Parathyroid adenoma (tissue), 2 donors: Measurements from ENCODE around the gene MGAT4A.
"Not testable (repeated sequence)": the region's sequence is repeated elsewhere in the genome, so short reads cannot be mapped to it uniquely, and the experiment has no call there.

Experiments used
- H2AFZ ChIP-seq: fragments of 300-600 bp; sonication (generic); one replicate; pipeline ENCODE4 v1.7.0; 2017; ENCODE audit warnings: antibody characterized with exemption, mild to moderate bottlenecking
- H3K27ac ChIP-seq: fragments of 300-600 bp; sonication (generic); one replicate; pipeline ENCODE4 v1.7.0; 2017
- H3K27me3 ChIP-seq: fragments of 300-600 bp; sonication (generic); one replicate; pipeline ENCODE4 v1.7.0; 2017; ENCODE audit warnings: low read length; ENCODE audit not compliant: control insufficient read depth, insufficient read depth
- H3K36me3 ChIP-seq: fragments of 300-600 bp; sonication (generic); one replicate; pipeline ENCODE4 v1.7.0; 2017; ENCODE audit warnings: low read length; ENCODE audit not compliant: control insufficient read depth, insufficient read depth
- H3K4me1 ChIP-seq: fragments of 300-600 bp; sonication (generic); one replicate; pipeline ENCODE4 v1.7.0; 2017; ENCODE audit warnings: control low read depth
- H3K4me2 ChIP-seq: fragments of 300-600 bp; sonication (generic); one replicate; pipeline ENCODE4 v1.7.0; 2017; ENCODE audit warnings: low read length
- H3K4me3 ChIP-seq: fragments of 300-600 bp; sonication (generic); one replicate; pipeline ENCODE4 v1.7.0; 2017; ENCODE audit warnings: low read depth, low read length
- H3K79me2 ChIP-seq: fragments of 300-600 bp; sonication (generic); one replicate; pipeline ENCODE4 v1.7.0; 2017; ENCODE audit warnings: control low read depth
- H3K9ac ChIP-seq: fragments of 300-600 bp; sonication (generic); one replicate; pipeline ENCODE4 v1.7.0; 2017; ENCODE audit warnings: mild to moderate bottlenecking
- H3K9me3 ChIP-seq: fragments of 300-600 bp; sonication (generic); one replicate; pipeline ENCODE4 v1.7.0; 2017; ENCODE audit warnings: low read length; ENCODE audit not compliant: control insufficient read depth
- TF ChIP-seq, protein P1 (sequence below): fragments of 300-600 bp; sonication (generic); IDR thresholded peaks from one replicate; pipeline ENCODE4 v1.7.0; 2017; ENCODE audit warnings: antibody characterized with exemption, mild to moderate bottlenecking
- donor health status: primary hyperparathyroidism.

Gene MGAT4A

DNA sequence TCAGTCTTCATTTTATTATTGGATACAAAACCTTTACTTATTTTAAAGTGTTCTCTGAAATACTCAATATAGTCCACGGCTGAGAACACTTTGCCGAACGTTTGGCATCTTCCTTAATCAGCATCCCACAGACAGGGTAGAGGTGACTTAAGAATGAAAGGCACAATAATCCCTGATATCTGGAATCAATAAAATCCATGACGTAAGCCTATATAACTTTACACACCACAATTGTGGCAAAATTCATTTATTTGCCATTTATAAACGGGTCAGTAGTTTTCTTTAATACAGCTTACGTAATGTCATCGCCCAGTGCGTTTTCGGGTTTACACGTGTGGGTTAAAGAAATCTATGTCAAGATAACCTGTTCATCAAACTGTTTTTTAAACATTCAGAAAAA, 1.3 kb downstream of the MGAT4A start:
- H3K27ac ChIP-seq, result peak overlapping the region; percentile 78
- peaks cover 29% of the 10 kb centered on the region for H3K4me1 ChIP-seq
- H3K4me2 ChIP-seq, result peak overlapping the region; percentile 83
- TF ChIP-seq, protein P1, sequence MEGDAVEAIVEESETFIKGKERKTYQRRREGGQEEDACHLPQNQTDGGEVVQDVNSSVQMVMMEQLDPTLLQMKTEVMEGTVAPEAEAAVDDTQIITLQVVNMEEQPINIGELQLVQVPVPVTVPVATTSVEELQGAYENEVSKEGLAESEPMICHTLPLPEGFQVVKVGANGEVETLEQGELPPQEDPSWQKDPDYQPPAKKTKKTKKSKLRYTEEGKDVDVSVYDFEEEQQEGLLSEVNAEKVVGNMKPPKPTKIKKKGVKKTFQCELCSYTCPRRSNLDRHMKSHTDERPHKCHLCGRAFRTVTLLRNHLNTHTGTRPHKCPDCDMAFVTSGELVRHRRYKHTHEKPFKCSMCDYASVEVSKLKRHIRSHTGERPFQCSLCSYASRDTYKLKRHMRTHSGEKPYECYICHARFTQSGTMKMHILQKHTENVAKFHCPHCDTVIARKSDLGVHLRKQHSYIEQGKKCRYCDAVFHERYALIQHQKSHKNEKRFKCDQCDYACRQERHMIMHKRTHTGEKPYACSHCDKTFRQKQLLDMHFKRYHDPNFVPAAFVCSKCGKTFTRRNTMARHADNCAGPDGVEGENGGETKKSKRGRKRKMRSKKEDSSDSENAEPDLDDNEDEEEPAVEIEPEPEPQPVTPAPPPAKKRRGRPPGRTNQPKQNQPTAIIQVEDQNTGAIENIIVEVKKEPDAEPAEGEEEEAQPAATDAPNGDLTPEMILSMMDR, result no peak
- no peaks in the 10 kb centered on the region for H3K27me3 ChIP-seq
- H2AFZ ChIP-seq, result no peak overlapping the region
- peaks cover 25% of the 10 kb centered on the region for H3K79me2 ChIP-seq
- no peaks in the 10 kb centered on the region for H3K9me3 ChIP-seq
- H3K9ac ChIP-seq, result no peak overlapping the region
- H3K36me3 ChIP-seq, result no peaks in the 10 kb centered on the region
- peak overlapping the region; percentile 66 for H3K4me3 ChIP-seq

DNA sequence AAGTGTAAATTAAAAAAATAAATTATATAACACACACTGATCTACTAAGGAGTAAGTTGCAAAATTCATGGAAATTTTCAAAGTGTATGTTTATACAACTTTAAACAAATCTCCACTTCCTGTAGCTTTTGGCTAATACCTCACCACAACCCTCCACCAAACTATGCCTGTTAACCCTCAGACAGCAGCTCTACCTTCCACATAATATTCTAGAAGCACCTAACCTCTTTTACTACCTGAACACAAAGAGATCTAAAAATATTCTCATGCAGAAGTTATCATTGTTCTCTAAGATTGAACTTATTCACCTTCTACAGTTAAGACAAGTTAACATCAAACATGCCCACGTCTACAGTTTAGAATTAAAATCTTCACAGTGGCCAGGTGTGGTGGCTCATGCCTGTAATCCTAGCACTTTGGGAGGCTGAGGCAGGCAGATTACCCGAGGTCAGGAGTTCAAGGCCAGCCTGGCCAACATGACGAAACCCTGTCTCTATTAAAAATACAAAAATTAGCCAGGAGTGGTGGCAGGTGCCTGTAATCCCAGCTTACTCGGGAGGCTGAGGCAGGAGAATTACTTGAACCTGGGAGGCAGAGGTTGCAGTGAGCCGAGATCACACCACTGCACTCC, 2.7 kb downstream of the MGAT4A start:
- H3K4me1 ChIP-seq, result peaks cover 29% of the 10 kb centered on the region
- H3K79me2 ChIP-seq, result peaks cover 31% of the 10 kb centered on the region
- not testable (repeated sequence) for H3K4me2 ChIP-seq, H3K4me3 ChIP-seq, H3K27me3 ChIP-seq, H2AFZ ChIP-seq, H3K9ac ChIP-seq, H3K36me3 ChIP-seq, H3K9me3 ChIP-seq
- peak overlapping the region; percentile 16 for H3K27ac ChIP-seq

DNA sequence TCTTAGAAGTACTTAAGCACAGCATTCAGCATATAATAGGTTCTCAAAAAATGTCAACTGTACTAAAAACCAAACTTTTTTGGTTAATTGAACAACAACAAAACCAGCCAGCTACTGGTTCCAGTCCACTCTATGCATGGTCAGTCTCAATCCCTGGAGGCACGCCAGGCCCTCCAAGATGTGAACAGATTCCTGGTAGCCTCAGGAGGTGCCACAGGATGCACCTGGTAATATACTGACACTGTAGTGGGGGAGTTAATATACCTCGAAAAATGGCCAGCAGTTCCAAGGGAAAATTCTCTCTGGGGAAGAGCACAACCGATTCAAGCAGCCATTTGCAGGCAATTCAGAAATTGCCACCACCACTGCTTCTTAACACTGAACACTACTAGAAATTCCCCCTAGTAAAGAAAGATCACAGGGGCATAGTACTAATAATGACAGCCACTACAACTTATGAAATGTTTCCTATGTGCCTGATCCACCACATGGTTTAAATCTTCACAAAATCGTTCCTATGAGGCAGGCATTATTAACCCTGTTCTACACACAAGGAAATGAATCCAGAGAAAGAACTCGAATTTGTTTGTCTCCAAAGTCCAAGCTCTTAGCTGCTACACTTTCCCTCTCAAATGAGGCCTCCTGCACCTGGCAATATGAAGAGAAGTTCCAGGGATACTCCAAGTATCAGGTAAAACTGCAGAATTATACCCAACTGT, 3.4 kb downstream of the MGAT4A start:
- peak overlapping the region; percentile 17 for H3K27ac ChIP-seq
- no peaks in the 10 kb centered on the region for H3K36me3 ChIP-seq
- H3K9ac ChIP-seq, result no peak overlapping the region
- TF ChIP-seq, protein P1, result no peak
- H3K79me2 ChIP-seq, result peaks cover 37% of the 10 kb centered on the region
- H3K27me3 ChIP-seq, result no peaks in the 10 kb centered on the region
- H3K9me3 ChIP-seq, result no peaks in the 10 kb centered on the region
- no peak overlapping the region for H3K4me2 ChIP-seq
- H3K4me1 ChIP-seq, result peaks cover 29% of the 10 kb centered on the region
- no peak overlapping the region for H3K4me3 ChIP-seq
- H2AFZ ChIP-seq, result no peak overlapping the region

- H3K27me3 ChIP-seq, result no peaks in the 10 kb centered on the region
- H3K4me2 ChIP-seq, result no peak overlapping the region
- no peaks in the 10 kb centered on the region for H3K9me3 ChIP-seq
- TF ChIP-seq, protein P1, result no peak
- H3K27ac ChIP-seq, result peak overlapping the region; percentile 30
- peaks cover 36% of the 10 kb centered on the region for H3K79me2 ChIP-seq
- H3K4me3 ChIP-seq, result no peak overlapping the region
- H3K36me3 ChIP-seq, result no peaks in the 10 kb centered on the region
- H3K9ac ChIP-seq, result no peak overlapping the region
- no peak overlapping the region for H2AFZ ChIP-seq
- peaks cover 29% of the 10 kb centered on the region for H3K4me1 ChIP-seq
These were observed 4.1 kb downstream of the MGAT4A start for GRCh38 chr2:98726735-98727368.

DNA sequence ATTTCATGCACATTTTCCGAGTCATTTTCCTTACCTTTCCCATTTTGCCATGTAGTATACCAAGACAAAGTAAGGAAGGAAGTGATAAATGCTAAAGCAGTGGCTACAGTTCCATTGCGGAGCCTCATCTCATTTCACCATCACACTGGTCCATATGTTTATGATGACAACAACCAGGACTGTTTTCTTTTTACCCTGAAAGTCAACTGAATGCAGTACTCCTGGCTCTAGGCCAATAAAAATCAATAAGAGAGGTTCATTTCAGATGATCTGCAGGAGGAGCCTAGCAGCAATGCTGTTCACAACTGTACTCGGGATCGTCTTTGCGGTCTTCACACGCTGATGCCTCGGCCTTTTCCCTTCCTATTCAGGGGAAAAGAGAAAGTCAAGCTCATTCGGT, 4.7 kb downstream of the MGAT4A start:
- Histone ChIP-seq H2AFZ (no peak overlapping the region), H3K27me3 (no peaks in the 10 kb centered on the region), H3K79me2 (peaks cover 33% of the 10 kb centered on the region), H3K27ac (peak overlapping the region; percentile 30), H3K4me3 (no peak overlapping the region), H3K9ac (no peak overlapping the region), H3K4me1 (peaks cover 29% of the 10 kb centered on the region), H3K36me3 (no peaks in the 10 kb centered on the region), H3K4me2 (no peak overlapping the region), H3K9me3 (no peaks in the 10 kb centered on the region)
- TF ChIP-seq, protein P1, result no peak
